IMR-90 (cell line): ENCODE results near the gene FBRSL1. TPM values are rescaled to one million over a fixed set of nuclear protein-coding genes. Genes with fewer than 3 reads are reported as not detected.
A peak's percentile ranks its signal among the peaks of the same experiment; 100 is the strongest.

Experiments used
- ATAC-seq: fragments of 200-7000 bp; cut with Tn5 transposase; 2 replicates; pipeline ENCODE4 v1.9.1; 2020; ENCODE audit warnings: low read depth, mild to moderate bottlenecking, moderate library complexity
- BruUV-seq: library from RNA; stranded (reverse); fragments of 400-500 nt; replicated peaks from 2 replicates; lab custom pipeline; 2021; lab: Mats Ljungman, UMichigan
- CTCF ChIA-PET: fragments of 300-600 bp; formaldehyde crosslinking; extraction: SDS; loops from one replicate; lab custom pipeline; 2021; ENCODE audit warnings: antibody characterized with exemption; lab: Yijun Ruan, JAX
- POLR2A ChIA-PET: fragments of 300-600 bp; sonication (Branson Sonifier 250); formaldehyde crosslinking; loops from one replicate; lab custom pipeline; 2022; ENCODE audit warnings: antibody characterized with exemption; ENCODE audit not compliant: unreplicated experiment; lab: Charles Lee
- DNase-seq: peaks from one replicate; pipeline ENCODE4 v3.0.0; 2013
- H2AFZ ChIP-seq: replicated peaks from 2 replicates; pipeline ENCODE3; 2013; ENCODE audit warnings: low read length, mild to moderate bottlenecking; ENCODE audit not compliant: poor library complexity
- H2AK5ac ChIP-seq: 2 replicates; pipeline ENCODE4 v1.6.1; 2013; ENCODE audit warnings: low read depth, low read length, inconsistent platforms
- H2AK9ac ChIP-seq: replicated peaks from 2 replicates; pipeline ENCODE3; 2013; ENCODE audit warnings: mild to moderate bottlenecking, low read depth, low read length, moderate library complexity; ENCODE audit not compliant: poor library complexity
- H2BK120ac ChIP-seq: 2 replicates; pipeline ENCODE4 v1.6.1; 2013; ENCODE audit warnings: low read depth, low read length, inconsistent platforms
- H2BK15ac ChIP-seq: 3 replicates; pipeline ENCODE4 v1.6.1; 2013; ENCODE audit warnings: low read depth, low read length, inconsistent platforms
- H2BK20ac ChIP-seq: 2 replicates; pipeline ENCODE4 v1.6.1; 2013; ENCODE audit warnings: low read depth, mild to moderate bottlenecking, inconsistent platforms, low read length, moderate library complexity
- H2BK5ac ChIP-seq: 2 replicates; pipeline ENCODE4 v1.6.1; 2013; ENCODE audit warnings: mild to moderate bottlenecking, low read depth, low read length, inconsistent platforms; ENCODE audit not compliant: poor library complexity, severe bottlenecking
- H3K14ac ChIP-seq: replicated peaks from 2 replicates; pipeline ENCODE4 v1.6.1; 2013; ENCODE audit warnings: low read depth, low read length, inconsistent platforms
- H3K18ac ChIP-seq: 2 replicates; pipeline ENCODE4 v1.6.1; 2013; ENCODE audit warnings: low read depth, low read length, control low read depth
- H3K23ac ChIP-seq: 2 replicates; pipeline ENCODE4 v1.6.1; 2013; ENCODE audit warnings: low read depth, low read length, inconsistent platforms
- H3K27ac ChIP-seq: 2 replicates; pipeline ENCODE4 v1.5.1; 2013; ENCODE audit warnings: mild to moderate bottlenecking, control low read depth, low read length; ENCODE audit not compliant: insufficient read depth
- H3K27me3 ChIP-seq: 2 replicates; pipeline ENCODE4 v1.6.1; 2013; ENCODE audit warnings: low read length; ENCODE audit not compliant: control insufficient read depth, insufficient read depth
- H3K36me3 ChIP-seq: 2 replicates; pipeline ENCODE4 v1.6.1; 2013; ENCODE audit warnings: low read length, mixed read lengths; ENCODE audit not compliant: control insufficient read depth, insufficient read depth
- H3K4ac ChIP-seq: 2 replicates; pipeline ENCODE4 v1.6.1; 2013; ENCODE audit warnings: low read depth, low read length, inconsistent platforms
- H3K4me1 ChIP-seq: 2 replicates; pipeline ENCODE4 v1.6.1; 2013; ENCODE audit warnings: low read length, mixed read lengths; ENCODE audit not compliant: control insufficient read depth, insufficient read depth
- H3K4me2 ChIP-seq: 2 replicates; pipeline ENCODE4 v1.6.1; 2013; ENCODE audit warnings: low read depth, mild to moderate bottlenecking, control low read depth, low read length, moderate library complexity
- H3K4me3 ChIP-seq: 2 replicates; pipeline ENCODE4 v1.5.1; 2013; ENCODE audit warnings: low read depth, mild to moderate bottlenecking, control low read depth, low read length, moderate library complexity; ENCODE audit not compliant: insufficient read depth
- H3K56ac ChIP-seq: 2 replicates; pipeline ENCODE4 v1.6.1; 2013; ENCODE audit warnings: low read length, inconsistent platforms; ENCODE audit not compliant: insufficient read depth; ENCODE audit errors: extremely low read depth
- H3K79me1 ChIP-seq, 2 experiments: 2 replicates each; pipeline ENCODE4 v1.6.1; 2013; ENCODE audit warnings: low read length in 2 of 2, inconsistent platforms in 1 of 2, low read depth in 1 of 2
- H3K9ac ChIP-seq: 2 replicates; pipeline ENCODE4 v1.6.1; 2013; ENCODE audit warnings: low read depth, low read length, control low read depth
- H3K9me1 ChIP-seq: 2 replicates; pipeline ENCODE4 v1.6.1; 2013; ENCODE audit warnings: low read length, inconsistent platforms; ENCODE audit not compliant: insufficient read depth
- H3K9me3 ChIP-seq: 2 replicates; pipeline ENCODE4 v1.6.1; 2013; ENCODE audit warnings: low read length; ENCODE audit not compliant: control insufficient read depth, insufficient read depth
- H4K20me1 ChIP-seq: 2 replicates; pipeline ENCODE4 v1.6.1; 2013; ENCODE audit warnings: low read length, inconsistent platforms; ENCODE audit not compliant: insufficient read depth
- H4K5ac ChIP-seq: 2 replicates; pipeline ENCODE4 v1.6.1; 2013; ENCODE audit warnings: mild to moderate bottlenecking, low read depth, low read length, control low read depth
- H4K8ac ChIP-seq, 2 experiments: 2 replicates each; pipeline ENCODE4 v1.6.1; 2013; ENCODE audit warnings: low read depth in 2 of 2, low read length in 2 of 2, control low read depth in 1 of 2, inconsistent platforms in 1 of 2
- H4K91ac ChIP-seq: 2 replicates; pipeline ENCODE4 v1.6.1; 2013; ENCODE audit warnings: low read depth, low read length, inconsistent platforms; ENCODE audit not compliant: insufficient read depth
- CEBPB ChIP-seq: IDR thresholded peaks from 2 replicates; pipeline ENCODE4 v1.6.1; 2012; ENCODE audit warnings: low read depth, low read length, improper control_type of control experiment
- CHD1 ChIP-seq: IDR thresholded peaks from 2 replicates; pipeline ENCODE4 v1.6.1; 2012; ENCODE audit warnings: low read depth, low read length, improper control_type of control experiment
- ELK1 ChIP-seq: fragments of 150-350 bp; IDR thresholded peaks from 2 replicates; pipeline ENCODE4 v1.6.1; 2016; ENCODE audit warnings: low read depth, mild to moderate bottlenecking, low read length, moderate library complexity, borderline replicate concordance
- FOS ChIP-seq: fragments of 150-350 bp; IDR thresholded peaks from 2 replicates; pipeline ENCODE4 v1.6.1; 2016; ENCODE audit warnings: low read depth, low read length
- MAFK ChIP-seq: IDR thresholded peaks from 2 replicates; pipeline ENCODE4 v1.6.1; 2012; ENCODE audit warnings: low read depth, low read length, improper control_type of control experiment
- MAZ ChIP-seq: IDR thresholded peaks from 2 replicates; pipeline ENCODE4 v1.6.1; 2012; ENCODE audit warnings: low read depth, mild to moderate bottlenecking, low read length, improper control_type of control experiment, moderate library complexity, borderline replicate concordance
- MXI1 ChIP-seq: IDR thresholded peaks from 2 replicates; pipeline ENCODE4 v1.6.1; 2012; ENCODE audit warnings: low read depth, mild to moderate bottlenecking, low read length, moderate library complexity, borderline replicate concordance
- NFE2L2 ChIP-seq: fragments of 150-350 bp; IDR thresholded peaks from 2 replicates; pipeline ENCODE4 v1.6.1; 2016; ENCODE audit warnings: low read depth, mild to moderate bottlenecking, low read length
- POLR2A ChIP-seq: IDR thresholded peaks from 2 replicates; pipeline ENCODE4 v1.6.1; 2012; ENCODE audit warnings: mild to moderate bottlenecking, low read depth, low read length
- RAD21 ChIP-seq: IDR thresholded peaks from 2 replicates; pipeline ENCODE4 v1.6.1; 2012; ENCODE audit warnings: low read length, improper control_type of control experiment
- RCOR1 ChIP-seq: IDR thresholded peaks from 2 replicates; pipeline ENCODE4 v1.6.1; 2012; ENCODE audit warnings: mild to moderate bottlenecking, low read length, improper control_type of control experiment; ENCODE audit not compliant: insufficient replicate concordance
- RFX5 ChIP-seq: IDR thresholded peaks from 2 replicates; pipeline ENCODE4 v1.8.0; 2012; ENCODE audit warnings: low read depth, mild to moderate bottlenecking, low read length, moderate library complexity
- SMC3 ChIP-seq: fragments of 150-350 bp; IDR thresholded peaks from 2 replicates; pipeline ENCODE4 v1.6.1; 2016; ENCODE audit warnings: low read depth, mild to moderate bottlenecking, antibody characterized with exemption, low read length, moderate library complexity
- WGBS, 2 experiments: methylation state at CpG; one replicate each; pipeline versions ENCODE4 v1.1.5 to v1.1.7; 2013; ENCODE audit warnings: missing lambda C conversion rate in 2 of 2; ENCODE audit not compliant: insufficient read length in 1 of 2; ENCODE audit errors: extremely low coverage in 2 of 2; 5-methylcytosine and 5-hydroxymethylcytosine counted together
- dilution Hi-C: fragments of 300-500 bp; cut with HindIII; formaldehyde crosslinking; loops from one replicate; pipeline ENCODE4 v1.14.3; 2018; ENCODE audit warnings: low sequenced_read_pairs; ENCODE audit not compliant: unreplicated experiment
- in situ Hi-C: fragments of 300-500 bp; cut with MboI; formaldehyde crosslinking; loops from 3 replicates; pipeline ENCODE4 v1.14.3; 2019; ENCODE audit warnings: low sequenced_read_pairs, inconsistent platforms, mixed read lengths
- intact Hi-C: fragments of 100-400 bp; cut with micrococcal nuclease; formaldehyde crosslinking; loops from 2 replicates; pipeline ENCODE4 v1.10.0; 2022
- polyA plus RNA-seq, 3 experiments: library from polyadenylated mRNA; depleted of rRNA; stranded (reverse); fragments of >200 nt; gene quantifications; 2 replicates each; pipeline ENCODE4 v1.2.3, GENCODE V29; 2012; ENCODE audit warnings: low replicate concordance in 1 of 3
- total RNA-seq: library from RNA; depleted of rRNA; stranded (reverse); fragments of >200 nt; gene quantifications from 2 replicates; pipeline ENCODE4 v1.2.3, GENCODE V29; 2012
- TF ChIP-seq, protein P1 (sequence below): fragments of 150-350 bp; IDR thresholded peaks from 2 replicates; pipeline ENCODE4 v1.6.1; 2017; ENCODE audit warnings: mild to moderate bottlenecking, antibody characterized with exemption, low read length, low read depth
- TF ChIP-seq, protein P2 (sequence below): conservative IDR thresholded peaks from 2 replicates; pipeline ENCODE4 v1.5.1; 2012; ENCODE audit warnings: mild to moderate bottlenecking, low read depth, low read length, improper control_type of control experiment

FBRSL1 gene
- total and polyA plus RNA-seq, 2 of the 4 experiments (the other 2 are of a cell fraction), result 0.36 to 10.8 TPM

GRCh38 chr12:132558861-132559623 lies 69.1 kb downstream of the FBRSL1 start:
- Histone ChIP-seq H2BK20ac (no peak overlapping the region), H3K14ac (no peak overlapping the region), H4K91ac (no peak overlapping the region), H3K36me3 (no peaks in the 10 kb centered on the region), H3K9ac (no peak overlapping the region), H3K4me3 (peak overlapping the region; percentile 93), H4K8ac (peak overlapping the region in 1 of 2 experiments; percentile 93; a peak in 1 of 4 replicates), H3K18ac (no peak overlapping the region), H3K9me1 (no peaks in the 10 kb centered on the region), H3K27ac (no peak overlapping the region), H3K27me3 (no peaks in the 10 kb centered on the region), H2AFZ (peak overlapping the region; percentile 98), H2BK5ac (no peak overlapping the region), H2AK9ac (peak overlapping the region; percentile 90), H3K23ac (no peak overlapping the region), H4K20me1 (peaks cover 18% of the 10 kb centered on the region), H4K5ac (no peak overlapping the region), H2AK5ac (no peak overlapping the region), H3K9me3 (no peaks in the 10 kb centered on the region), H3K4ac (no peak overlapping the region), H3K4me1 (no peaks in the 10 kb centered on the region; the same call in 1 of the 2 replicates), H3K4me2 (peak overlapping the region; percentile 90), H3K56ac (no peak overlapping the region), H2BK120ac (no peak overlapping the region), H2BK15ac (no peak overlapping the region), H3K79me1 (peaks cover 2 to 8% of the 10 kb centered on the region in 2 experiments; a peak in 2 of 4 replicates)
- intact Hi-C loops (no loop called here), in situ Hi-C loops (no loop called here), dilution Hi-C loops (no loop called here)
- CTCF ChIA-PET, result no interaction called here
- ATAC-seq, result no peak
- POLR2A ChIA-PET, result no interaction called here
- DNase-seq, result no peak
- WGBS, 2 experiments, result 82% methylated on average over 22 of the region's 45 CpGs; no CpG with 5 or more reads in 1 of the 2 experiments
- BruUV-seq, result no TSS peak
- TF ChIP-seq FOS, result no peak
- no peak for TF ChIP-seq CEBPB
- no peak for TF ChIP-seq NFE2L2
- TF ChIP-seq SMC3, result no peak
- no peak for TF ChIP-seq CHD1
- no peak for TF ChIP-seq POLR2A
- TF ChIP-seq RAD21, result no peak
- TF ChIP-seq RFX5, result no peak
- TF ChIP-seq, protein P1, sequence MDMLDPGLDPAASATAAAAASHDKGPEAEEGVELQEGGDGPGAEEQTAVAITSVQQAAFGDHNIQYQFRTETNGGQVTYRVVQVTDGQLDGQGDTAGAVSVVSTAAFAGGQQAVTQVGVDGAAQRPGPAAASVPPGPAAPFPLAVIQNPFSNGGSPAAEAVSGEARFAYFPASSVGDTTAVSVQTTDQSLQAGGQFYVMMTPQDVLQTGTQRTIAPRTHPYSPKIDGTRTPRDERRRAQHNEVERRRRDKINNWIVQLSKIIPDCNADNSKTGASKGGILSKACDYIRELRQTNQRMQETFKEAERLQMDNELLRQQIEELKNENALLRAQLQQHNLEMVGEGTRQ, result no peak
- no peak for TF ChIP-seq RCOR1
- no peak for TF ChIP-seq MAFK
- TF ChIP-seq MXI1, result no peak
- TF ChIP-seq, protein P2, sequence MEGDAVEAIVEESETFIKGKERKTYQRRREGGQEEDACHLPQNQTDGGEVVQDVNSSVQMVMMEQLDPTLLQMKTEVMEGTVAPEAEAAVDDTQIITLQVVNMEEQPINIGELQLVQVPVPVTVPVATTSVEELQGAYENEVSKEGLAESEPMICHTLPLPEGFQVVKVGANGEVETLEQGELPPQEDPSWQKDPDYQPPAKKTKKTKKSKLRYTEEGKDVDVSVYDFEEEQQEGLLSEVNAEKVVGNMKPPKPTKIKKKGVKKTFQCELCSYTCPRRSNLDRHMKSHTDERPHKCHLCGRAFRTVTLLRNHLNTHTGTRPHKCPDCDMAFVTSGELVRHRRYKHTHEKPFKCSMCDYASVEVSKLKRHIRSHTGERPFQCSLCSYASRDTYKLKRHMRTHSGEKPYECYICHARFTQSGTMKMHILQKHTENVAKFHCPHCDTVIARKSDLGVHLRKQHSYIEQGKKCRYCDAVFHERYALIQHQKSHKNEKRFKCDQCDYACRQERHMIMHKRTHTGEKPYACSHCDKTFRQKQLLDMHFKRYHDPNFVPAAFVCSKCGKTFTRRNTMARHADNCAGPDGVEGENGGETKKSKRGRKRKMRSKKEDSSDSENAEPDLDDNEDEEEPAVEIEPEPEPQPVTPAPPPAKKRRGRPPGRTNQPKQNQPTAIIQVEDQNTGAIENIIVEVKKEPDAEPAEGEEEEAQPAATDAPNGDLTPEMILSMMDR, result no peak
- no peak for TF ChIP-seq ELK1
- no peak for TF ChIP-seq MAZ
